ENCODE data around the gene NOX5.

GRCh38 chr15:69074001-69074842, 59.7 kb downstream of the NOX5 start:
- TF ChIP-seq, protein P1, sequence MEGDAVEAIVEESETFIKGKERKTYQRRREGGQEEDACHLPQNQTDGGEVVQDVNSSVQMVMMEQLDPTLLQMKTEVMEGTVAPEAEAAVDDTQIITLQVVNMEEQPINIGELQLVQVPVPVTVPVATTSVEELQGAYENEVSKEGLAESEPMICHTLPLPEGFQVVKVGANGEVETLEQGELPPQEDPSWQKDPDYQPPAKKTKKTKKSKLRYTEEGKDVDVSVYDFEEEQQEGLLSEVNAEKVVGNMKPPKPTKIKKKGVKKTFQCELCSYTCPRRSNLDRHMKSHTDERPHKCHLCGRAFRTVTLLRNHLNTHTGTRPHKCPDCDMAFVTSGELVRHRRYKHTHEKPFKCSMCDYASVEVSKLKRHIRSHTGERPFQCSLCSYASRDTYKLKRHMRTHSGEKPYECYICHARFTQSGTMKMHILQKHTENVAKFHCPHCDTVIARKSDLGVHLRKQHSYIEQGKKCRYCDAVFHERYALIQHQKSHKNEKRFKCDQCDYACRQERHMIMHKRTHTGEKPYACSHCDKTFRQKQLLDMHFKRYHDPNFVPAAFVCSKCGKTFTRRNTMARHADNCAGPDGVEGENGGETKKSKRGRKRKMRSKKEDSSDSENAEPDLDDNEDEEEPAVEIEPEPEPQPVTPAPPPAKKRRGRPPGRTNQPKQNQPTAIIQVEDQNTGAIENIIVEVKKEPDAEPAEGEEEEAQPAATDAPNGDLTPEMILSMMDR (IDR thresholded peaks at IDR 0.05), result no peak
- TF ChIP-seq POLR2AphosphoS5 (IDR thresholded peaks at IDR 0.05), result no peak
- no peak for TF ChIP-seq POLR2A (IDR thresholded peaks at IDR 0.05)
- no peak for TF ChIP-seq EP300 (IDR thresholded peaks at IDR 0.05)
